Limb (tissue), 2 donors: ENCODE results near the gene PPP1R12B.
"Not testable (repeated sequence)": the region's sequence is repeated elsewhere in the genome, so short reads cannot be mapped to it uniquely, and the experiment has no call there.

Source experiments
- DNase-seq, 2 donors: peaks; one replicate each; pipeline ENCODE4 v3.0.0-alpha.2; 2016; ENCODE audit errors: extremely low spot score in 2 of 2

Gene PPP1R12B

DNA sequence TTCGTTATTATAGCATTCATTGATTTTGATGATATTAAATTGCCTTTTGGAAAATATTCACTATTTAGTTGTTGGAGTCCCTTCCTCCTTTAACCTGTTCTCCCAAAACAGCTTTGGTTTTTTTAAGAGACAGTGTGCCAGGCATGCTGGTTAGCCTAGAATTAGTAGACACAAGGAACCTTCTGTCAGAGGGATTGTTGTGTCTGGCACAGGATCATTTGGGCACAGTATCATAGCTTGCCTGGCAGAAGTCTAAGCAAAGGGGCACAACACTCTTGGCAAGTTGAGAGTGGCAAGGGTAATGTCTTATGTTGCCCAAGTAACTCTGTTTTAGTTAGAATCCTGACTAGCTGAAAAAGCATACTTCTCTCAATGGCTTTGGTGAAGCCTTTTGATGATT is 49.9 kb downstream of the PPP1R12B start:
- not testable (repeated sequence) for DNase-seq

GRCh38 chr1:202401771-202402170 is 53.3 kb downstream of the PPP1R12B start:
- not testable (repeated sequence) for DNase-seq

GRCh38 chr1:202403381-202403780 is 54.9 kb downstream of the PPP1R12B start:
- DNase-seq: not testable (repeated sequence)

DNA sequence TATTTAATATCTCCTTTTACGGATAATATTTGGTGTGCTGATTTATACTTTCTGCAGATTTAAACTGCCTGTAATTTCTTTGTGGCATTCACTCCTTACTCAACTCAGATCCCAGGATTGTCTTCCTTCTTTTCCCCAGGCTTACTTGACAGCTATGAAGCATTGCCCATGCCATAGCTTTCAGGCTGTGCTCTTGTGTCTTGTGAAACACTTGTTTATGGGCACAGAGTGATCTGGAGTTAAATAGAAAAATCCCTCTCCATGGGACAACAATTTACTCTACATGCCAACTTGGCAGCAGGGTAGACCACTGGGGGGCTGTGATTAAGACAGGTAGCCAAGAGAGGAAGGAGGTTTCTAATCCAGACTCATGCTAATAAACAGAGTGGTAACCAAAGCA is 57.4 kb downstream of the PPP1R12B start:
- DNase-seq: no peak

GRCh38 chr1:202406896-202407295 is 58.4 kb downstream of the PPP1R12B start:
- DNase-seq: not testable (repeated sequence)

- DNase-seq: not testable (repeated sequence)
Measured at GRCh38 chr1:202407378-202407777, 58.9 kb downstream of the PPP1R12B start.

DNA sequence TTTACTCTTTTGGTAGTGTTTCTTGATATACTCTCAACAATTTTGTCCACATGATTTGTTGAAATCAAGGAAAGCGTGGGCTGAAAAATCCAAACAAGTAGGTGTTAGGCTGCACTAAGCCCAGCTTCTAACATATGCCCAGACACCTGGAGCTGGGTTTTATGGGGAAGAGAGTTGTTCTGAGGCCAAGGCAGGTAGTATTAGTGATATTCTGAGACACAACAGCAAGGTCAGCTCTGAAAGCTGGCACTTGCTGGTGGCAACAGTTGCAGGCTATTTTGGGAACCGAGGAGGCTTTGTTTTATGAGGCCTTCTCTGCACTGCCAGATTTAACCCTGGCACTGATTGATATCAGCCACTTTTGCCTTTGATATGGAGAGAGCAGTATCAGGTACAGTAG is 61.8 kb downstream of the PPP1R12B start:
- DNase-seq: not testable (repeated sequence)

DNA sequence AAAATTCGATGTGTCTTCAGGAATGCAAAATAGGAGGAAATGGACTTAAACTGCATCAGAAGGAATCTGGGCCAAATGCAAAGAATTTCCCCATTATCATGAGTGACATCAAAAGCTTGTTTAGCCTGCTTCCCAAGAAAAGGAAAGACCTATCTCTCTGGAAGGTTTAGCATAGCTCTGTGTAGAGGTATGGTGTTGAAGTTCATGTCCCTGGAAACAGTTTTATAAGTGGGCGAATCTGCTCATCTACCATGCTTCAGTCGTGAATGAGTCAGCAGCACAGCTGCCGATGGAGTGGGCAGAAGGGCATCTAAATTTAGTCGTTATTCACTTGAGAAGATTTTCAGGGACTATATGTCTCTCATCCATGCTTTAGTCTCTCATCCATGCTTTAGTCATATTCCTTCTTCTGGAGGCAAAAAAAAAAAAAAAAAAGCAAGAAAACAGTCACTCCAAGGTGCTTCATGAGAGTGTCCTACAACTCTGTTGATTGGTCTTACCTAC is 62.4 kb downstream of the PPP1R12B start:
- not testable (repeated sequence) for DNase-seq

DNA sequence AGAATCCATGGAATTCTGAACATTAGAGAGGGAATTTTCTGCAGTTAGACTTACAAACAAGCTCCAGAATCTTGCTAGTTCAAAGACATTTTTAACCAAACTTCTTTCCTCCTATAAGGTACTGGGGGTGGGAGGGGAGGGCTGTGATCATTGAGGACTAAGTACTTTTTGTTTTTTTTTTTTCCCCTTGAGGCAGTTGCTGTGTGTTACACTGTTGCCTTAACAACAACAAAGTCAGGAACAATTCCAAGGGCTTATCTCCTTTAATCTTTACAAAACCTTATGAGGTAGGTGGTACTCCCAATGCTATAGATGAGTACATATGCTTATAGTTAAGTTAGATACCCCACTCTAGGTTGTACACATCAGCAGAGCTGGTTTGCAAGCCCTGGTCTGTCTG is 62.9 kb downstream of the PPP1R12B start:
- DNase-seq: no peak

GRCh38 chr1:202412421-202412820 is 63.9 kb downstream of the PPP1R12B start:
- not testable (repeated sequence) for DNase-seq

- no peak for DNase-seq
Measured at GRCh38 chr1:202416641-202417040, 68.1 kb downstream of the PPP1R12B start.

GRCh38 chr1:202417141-202417540 is 68.6 kb downstream of the PPP1R12B start:
- not testable (repeated sequence) for DNase-seq

GRCh38 chr1:202417762-202418201 is 69.3 kb downstream of the PPP1R12B start:
- not testable (repeated sequence) for DNase-seq

- not testable (repeated sequence) for DNase-seq
Measured at GRCh38 chr1:202419731-202420130, 71.2 kb downstream of the PPP1R12B start.

- not testable (repeated sequence) for DNase-seq
Measured at GRCh38 chr1:202420422-202421094, 72.1 kb downstream of the PPP1R12B start.

DNA sequence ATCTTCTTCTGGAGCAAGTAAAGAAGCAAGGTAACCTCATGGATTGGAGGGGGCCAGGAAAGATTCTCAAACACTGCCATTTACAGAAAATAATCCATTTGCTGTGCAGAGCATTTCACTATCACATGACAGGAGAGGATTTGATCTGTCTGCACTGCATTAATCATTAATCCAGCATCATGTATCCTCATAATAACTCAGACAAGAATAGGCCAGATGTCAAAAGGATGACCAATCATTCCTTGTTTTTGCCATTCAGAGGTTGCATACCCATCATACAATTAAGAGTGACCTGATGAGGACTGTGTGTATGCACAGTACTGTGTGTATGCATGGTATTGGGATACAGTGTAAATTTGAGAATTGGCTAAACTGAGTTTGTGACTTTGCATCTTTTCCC is 74.2 kb downstream of the PPP1R12B start:
- not testable (repeated sequence) for DNase-seq

DNA sequence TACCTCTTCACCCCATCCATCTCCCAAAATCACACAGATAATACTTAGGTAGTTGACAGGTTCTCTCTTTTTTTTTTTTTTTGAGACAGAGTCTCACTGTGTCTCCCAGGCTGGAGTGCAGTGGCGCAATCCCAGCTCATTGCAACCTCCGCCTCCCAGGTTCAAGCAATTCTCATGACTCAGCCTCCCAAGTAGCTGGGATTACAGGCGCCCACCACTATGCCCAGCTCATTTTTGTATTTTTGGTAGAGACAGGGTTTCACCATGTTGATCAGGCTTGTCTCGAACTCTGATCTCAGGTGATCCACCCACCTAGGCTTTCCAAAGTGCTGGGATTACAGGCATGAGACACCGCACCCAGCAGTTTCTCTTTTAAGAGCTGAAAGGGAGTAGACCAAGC is 75.8 kb downstream of the PPP1R12B start:
- not testable (repeated sequence) for DNase-seq

DNA sequence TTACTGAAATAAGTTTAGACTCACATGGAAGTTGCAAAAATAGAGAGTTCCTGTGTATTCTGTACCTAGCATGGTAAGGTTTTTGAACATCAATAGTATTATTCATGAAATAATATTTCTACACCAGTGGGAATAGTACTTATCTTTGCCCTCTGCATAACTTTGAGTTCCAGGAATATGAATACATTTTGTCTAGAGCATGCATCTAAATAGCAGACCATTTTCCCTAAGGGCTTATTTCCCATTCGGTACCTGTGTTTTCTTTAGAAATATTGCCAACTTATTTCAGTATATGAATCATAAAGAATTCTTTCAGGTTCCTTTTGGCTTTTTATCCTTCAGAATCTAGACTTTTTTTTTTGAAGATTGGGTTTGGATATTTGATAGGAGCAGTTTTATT is 81.6 kb downstream of the PPP1R12B start:
- not testable (repeated sequence) for DNase-seq

- not testable (repeated sequence) for DNase-seq
Measured at GRCh38 chr1:202432338-202432737, 83.8 kb downstream of the PPP1R12B start.

GRCh38 chr1:202433155-202434043 is 84.9 kb downstream of the PPP1R12B start:
- no peak for DNase-seq

DNA sequence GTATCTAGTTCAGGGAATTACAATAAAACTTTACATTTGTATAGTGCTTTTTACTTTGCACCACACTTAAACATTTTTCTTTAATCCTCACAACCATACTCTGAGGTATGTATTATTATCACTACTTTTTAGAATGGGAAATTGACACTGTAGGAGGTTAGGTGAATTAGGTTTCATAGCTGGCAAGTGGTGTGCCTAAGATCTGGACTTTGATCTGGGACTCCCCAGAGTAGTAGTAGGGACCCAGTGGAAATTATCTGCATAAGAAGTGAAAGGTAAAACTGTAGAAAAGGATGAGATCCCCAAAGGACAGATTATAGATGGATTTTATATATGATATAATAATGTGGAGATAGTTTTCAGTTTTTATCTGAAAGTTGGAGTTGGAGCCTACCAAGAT is 85.6 kb downstream of the PPP1R12B start:
- DNase-seq: no peak
